Activated CD4-positive, CD25-positive, alpha-beta regulatory T cell treated with anti-CD3 and anti-CD28 coated beads, Interleukin-2, amount 50 U/mL, for 24 hours (primary cell): Measurements from ENCODE around the gene CDK5.
A peak's percentile ranks its signal among the peaks of the same experiment; 100 is the strongest.
"Not testable (repeated sequence)": the region's sequence is repeated elsewhere in the genome, so short reads cannot be mapped to it uniquely, and the experiment has no call there.

ENCODE experiments used
- ATAC-seq, 2 donors: fragments of 150-1000 bp; cut with Tn5 transposase; one replicate each; pipeline ENCODE4 v1.10.0; 2021; ENCODE audit warnings: mild to moderate bottlenecking in 1 of 2, moderate library complexity in 1 of 2

The CDK5 gene

GRCh38 chr7:151033864-151034249 is 23.8 kb downstream of the CDK5 start:
- ATAC-seq, result no peak

- ATAC-seq, result no peak
These were observed 24.5 kb downstream of the CDK5 start for GRCh38 chr7:151032936-151033863.

GRCh38 chr7:151031011-151031410 is 26.7 kb downstream of the CDK5 start:
- no peak for ATAC-seq

- ATAC-seq, result no peak
These were observed 28.7 kb downstream of the CDK5 start for GRCh38 chr7:151028948-151029501.

GRCh38 chr7:151028131-151028947 is 29.4 kb downstream of the CDK5 start, which contains the start of gene ABCB8:
Gene ABCB8, plus strand, starts transcription at chr7:151028450. Its CDS starts 66 bp downstream, at chr7:151028516.
- peak; percentile 94 to 95 for ATAC-seq

GRCh38 chr7:151027728-151028130 is 30.0 kb downstream of the CDK5 start:
- peak in 1 of 2 donors; percentile 2 for ATAC-seq

GRCh38 chr7:151026771-151027727 is 30.6 kb downstream of the CDK5 start:
- not testable (repeated sequence) for ATAC-seq

GRCh38 chr7:151025924-151026671 is 31.6 kb downstream of the CDK5 start:
- no peak for ATAC-seq

- ATAC-seq, result no peak
These were observed 33.2 kb downstream of the CDK5 start, which contains the start of gene ATG9B for GRCh38 chr7:151024435-151025056. Gene ATG9B, minus strand, starts transcription at chr7:151024494. Its CDS starts 71 bp downstream, at chr7:151024423.

GRCh38 chr7:151023232-151023631 is 34.5 kb downstream of the CDK5 start:
- no peak for ATAC-seq

- ATAC-seq, result no peak
These were observed 37.5 kb downstream of the CDK5 start for GRCh38 chr7:151020231-151020630.

GRCh38 chr7:151019130-151019447 is 38.6 kb downstream of the CDK5 start:
- ATAC-seq, result no peak

- peak; percentile 43 to 49 for ATAC-seq
These were observed 39.1 kb downstream of the CDK5 start for GRCh38 chr7:151018421-151019129.

GRCh38 chr7:151017953-151018420 is 39.7 kb downstream of the CDK5 start:
- peak; percentile 71 to 72 for ATAC-seq

- ATAC-seq, result no peak
These were observed 40.2 kb downstream of the CDK5 start for GRCh38 chr7:151017370-151017952.

- ATAC-seq, result no peak
These were observed 40.8 kb downstream of the CDK5 start for GRCh38 chr7:151016942-151017341.

GRCh38 chr7:151016505-151016904 is 41.2 kb downstream of the CDK5 start:
- ATAC-seq, result no peak

GRCh38 chr7:151015967-151016366 is 41.7 kb downstream of the CDK5 start:
- ATAC-seq, result no peak

GRCh38 chr7:151014950-151015349 is 42.7 kb downstream of the CDK5 start:
- ATAC-seq, result peak in 1 of 2 donors; percentile 12
